ENCODE data around the gene CHID1.

Gene CHID1

DNA sequence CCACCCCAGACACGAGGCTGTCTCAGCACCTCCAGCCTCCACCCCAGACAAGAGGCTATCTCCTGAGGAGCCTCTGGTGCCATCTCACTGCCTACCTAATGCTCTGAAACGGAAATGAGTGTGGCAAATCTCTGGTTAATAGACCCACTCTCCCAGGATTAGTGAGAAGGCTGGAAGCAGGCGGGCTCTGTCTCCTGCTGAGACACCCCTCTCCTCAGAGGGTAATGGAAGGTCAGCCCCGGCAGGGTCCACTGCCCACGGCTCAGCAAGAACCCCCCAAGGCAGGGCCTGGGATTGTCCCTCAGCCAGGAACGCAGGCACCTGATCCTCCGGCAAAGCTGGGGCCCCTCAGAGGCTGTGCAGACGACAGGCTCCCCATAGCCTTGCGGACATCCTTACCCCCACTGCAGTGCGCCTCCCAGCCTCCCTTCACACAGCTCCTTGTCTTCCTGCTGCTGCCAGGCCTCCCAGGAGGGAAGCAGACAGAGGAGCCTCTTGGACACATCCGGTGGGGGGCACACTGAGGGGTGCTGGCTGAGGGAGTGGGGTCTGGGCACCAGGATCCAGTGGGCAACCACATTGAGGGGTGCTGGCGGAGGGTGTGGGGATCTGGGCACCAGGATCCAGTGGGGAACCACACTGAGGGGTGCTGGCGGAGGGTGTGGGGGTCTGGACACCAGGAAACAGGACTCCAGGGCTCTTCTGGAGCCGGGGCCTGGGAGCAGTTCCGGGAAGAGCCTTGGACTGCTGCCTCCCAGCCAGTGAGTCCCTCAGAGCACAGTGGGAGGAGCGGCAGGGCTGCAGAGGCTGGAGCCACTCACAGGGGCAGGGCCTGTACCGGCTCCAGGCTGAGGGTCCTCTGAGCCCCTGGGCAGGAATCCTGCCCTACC lies 13.1 kb downstream of the CHID1 start:
- no peak overlapping the region for H3K4me3 ChIP-seq (ENCODE audit: low read depth, low read length)
- DNase-seq (ENCODE audit: low read depth) = no peak
- TF ChIP-seq, protein P1, sequence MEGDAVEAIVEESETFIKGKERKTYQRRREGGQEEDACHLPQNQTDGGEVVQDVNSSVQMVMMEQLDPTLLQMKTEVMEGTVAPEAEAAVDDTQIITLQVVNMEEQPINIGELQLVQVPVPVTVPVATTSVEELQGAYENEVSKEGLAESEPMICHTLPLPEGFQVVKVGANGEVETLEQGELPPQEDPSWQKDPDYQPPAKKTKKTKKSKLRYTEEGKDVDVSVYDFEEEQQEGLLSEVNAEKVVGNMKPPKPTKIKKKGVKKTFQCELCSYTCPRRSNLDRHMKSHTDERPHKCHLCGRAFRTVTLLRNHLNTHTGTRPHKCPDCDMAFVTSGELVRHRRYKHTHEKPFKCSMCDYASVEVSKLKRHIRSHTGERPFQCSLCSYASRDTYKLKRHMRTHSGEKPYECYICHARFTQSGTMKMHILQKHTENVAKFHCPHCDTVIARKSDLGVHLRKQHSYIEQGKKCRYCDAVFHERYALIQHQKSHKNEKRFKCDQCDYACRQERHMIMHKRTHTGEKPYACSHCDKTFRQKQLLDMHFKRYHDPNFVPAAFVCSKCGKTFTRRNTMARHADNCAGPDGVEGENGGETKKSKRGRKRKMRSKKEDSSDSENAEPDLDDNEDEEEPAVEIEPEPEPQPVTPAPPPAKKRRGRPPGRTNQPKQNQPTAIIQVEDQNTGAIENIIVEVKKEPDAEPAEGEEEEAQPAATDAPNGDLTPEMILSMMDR (IDR thresholded peaks at IDR 0.05; ENCODE audit: control insufficient read depth, extremely low read depth, insufficient read depth) = no peak

- no peak for DNase-seq (ENCODE audit: low read depth)
- TF ChIP-seq, protein P1 (IDR thresholded peaks at IDR 0.05; ENCODE audit: control insufficient read depth, extremely low read depth, insufficient read depth) = no peak
- H3K4me3 ChIP-seq (ENCODE audit: low read depth, low read length) = no peak overlapping the region
These were observed 15.1 kb downstream of the CHID1 start for GRCh38 chr11:895331-896110.

GRCh38 chr11:894575-895201 lies 15.9 kb downstream of the CHID1 start:
- no peak for DNase-seq (ENCODE audit: low read depth)
- no peak overlapping the region for H3K4me3 ChIP-seq (ENCODE audit: low read depth, low read length)
- TF ChIP-seq, protein P1 (IDR thresholded peaks at IDR 0.05; ENCODE audit: control insufficient read depth, extremely low read depth, insufficient read depth) = 0 out of 2 replicates have a peak, but pooled peaks have one; percentile 1

DNA sequence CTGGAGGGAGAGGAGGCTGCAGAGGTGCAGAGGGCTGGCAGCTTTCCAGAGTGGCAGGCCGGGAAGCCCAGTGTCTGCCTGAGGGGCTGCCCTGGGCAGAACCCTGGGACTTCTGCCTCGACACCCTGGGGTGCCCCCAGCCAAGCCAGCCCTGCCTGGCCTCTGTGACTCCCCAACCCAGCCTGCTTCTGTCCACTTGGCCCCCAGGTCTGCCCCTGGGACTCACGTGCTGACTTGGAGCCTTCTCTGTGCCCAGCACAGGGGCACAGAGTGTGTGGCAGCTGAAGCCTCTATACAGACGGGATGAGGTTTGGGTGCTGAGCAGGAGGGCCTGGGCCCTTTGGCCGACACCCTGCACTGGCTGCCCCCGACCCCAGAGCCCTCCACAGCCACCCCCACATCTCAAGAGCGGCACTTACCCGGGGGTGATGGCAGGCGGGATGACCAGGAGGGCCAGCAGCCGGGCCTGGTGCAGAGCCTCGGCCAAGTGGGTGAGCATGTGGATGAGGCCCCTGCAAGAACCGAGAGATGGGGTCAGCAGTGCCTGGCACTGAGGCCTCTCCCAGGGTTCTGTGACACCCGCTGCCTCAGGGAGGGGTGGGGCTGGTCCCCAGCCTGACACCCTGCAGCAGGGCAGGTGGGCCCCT lies 17.5 kb downstream of the CHID1 start:
- TF ChIP-seq, protein P1 (IDR thresholded peaks at IDR 0.05; ENCODE audit: control insufficient read depth, extremely low read depth, insufficient read depth) = no peak
- H3K4me3 ChIP-seq (ENCODE audit: low read depth, low read length) = no peak overlapping the region
- no peak for DNase-seq (ENCODE audit: low read depth)

DNA sequence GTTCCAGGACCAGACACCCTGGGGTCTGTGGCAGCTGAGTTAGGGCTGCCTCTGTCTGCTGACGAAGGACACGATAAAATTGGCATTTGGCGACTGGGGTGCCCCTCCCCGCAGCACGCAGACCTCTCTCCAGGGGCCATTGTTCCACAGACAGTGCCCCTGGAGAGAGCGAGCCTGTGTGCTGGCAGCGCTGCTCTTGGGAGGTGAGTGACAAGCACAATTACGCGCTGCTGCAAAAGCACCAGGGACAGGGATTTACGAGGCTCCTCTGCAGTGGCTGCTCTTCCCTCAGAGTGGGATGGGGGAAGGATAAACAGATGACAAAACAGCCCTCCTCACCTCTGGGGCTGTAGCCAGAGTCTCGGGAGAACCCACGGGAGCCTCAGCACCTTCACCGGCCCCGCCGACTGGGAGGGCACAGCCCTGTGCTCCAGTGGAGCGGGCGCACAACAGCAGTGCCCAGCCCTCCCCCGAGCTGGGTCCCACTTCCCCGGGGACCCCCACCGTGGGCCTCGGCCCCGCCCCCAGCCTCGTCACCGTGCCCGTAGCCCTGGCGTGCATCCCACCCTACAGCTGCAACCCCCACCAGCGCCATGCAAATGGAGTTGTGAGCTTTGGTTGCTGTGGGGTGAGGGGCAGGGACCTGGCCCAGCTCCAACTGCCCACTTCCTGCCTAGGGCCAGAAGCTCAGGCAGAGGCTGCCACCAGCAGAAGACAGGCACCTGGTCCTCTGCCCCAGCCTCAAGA lies 19.6 kb downstream of the CHID1 start:
- TF ChIP-seq, protein P1 (IDR thresholded peaks at IDR 0.05; ENCODE audit: control insufficient read depth, extremely low read depth, insufficient read depth) = no peak
- DNase-seq (ENCODE audit: low read depth) = no peak
- H3K4me3 ChIP-seq (ENCODE audit: low read depth, low read length) = no peak overlapping the region

Data from LNCaP clone FGC (cell line).